ENCODE data around the gene GK. TPM values are rescaled to one million over a fixed set of nuclear protein-coding genes. Genes with fewer than 3 reads are reported as not detected.

GK gene
- total and polyA plus RNA-seq, 2 donors (not counting 1 experiment from before 2014, with no cell fraction given), result 4.8 to 10.2 TPM

DNA sequence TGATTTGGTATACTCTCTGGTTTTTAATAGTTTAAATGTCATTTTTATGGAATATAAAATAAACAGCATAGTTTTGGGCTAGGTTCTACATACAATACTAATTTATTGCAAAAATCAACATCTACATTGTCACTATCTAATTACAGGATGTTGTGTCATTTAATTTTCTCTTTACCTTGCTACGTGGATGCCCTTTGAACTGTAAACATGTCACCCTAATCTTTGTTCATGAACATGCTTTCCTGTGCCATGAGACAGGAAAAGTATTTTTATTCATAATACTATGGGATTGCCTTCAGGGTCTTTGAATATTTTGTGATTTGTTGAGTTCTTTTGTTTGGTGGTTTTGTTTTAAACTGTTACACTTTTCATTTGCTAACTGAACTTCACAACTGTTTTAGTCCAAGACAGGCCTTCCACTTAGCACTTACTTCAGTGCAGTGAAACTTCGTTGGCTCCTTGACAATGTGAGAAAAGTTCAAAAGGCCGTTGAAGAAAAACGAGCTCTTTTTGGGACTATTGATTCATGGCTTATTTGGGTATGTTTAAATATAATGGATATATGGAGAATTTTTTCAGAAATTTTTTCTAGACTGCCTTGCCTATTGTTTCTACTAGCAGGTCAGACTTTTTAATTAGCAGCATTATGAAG lies 40.9 kb downstream of the GK start:
- Histone ChIP-seq H3K9ac (ENCODE audit: low read length) (no peak overlapping the region), H3K9me3 (ENCODE audit: control extremely low read depth in 1 of 3, control insufficient read depth in 2 of 3, insufficient read depth in 1 of 3, low read length in 2 of 3) (no peaks in the 10 kb centered on the region), H3K4me1 (ENCODE audit: control insufficient read depth in 2 of 2, insufficient read depth in 2 of 2, low read length in 2 of 2) (no peaks in the 10 kb centered on the region), H3K36me3 (replicated peaks in 1 of 2; ENCODE audit: control extremely low read depth in 1 of 2, control insufficient read depth in 1 of 2, extremely low read depth in 1 of 2, insufficient read depth in 2 of 2, low read length in 1 of 2) (no peaks in the 10 kb centered on the region), H3K4me3 (ENCODE audit: control extremely low read depth in 1 of 5, extremely low read depth in 1 of 5, insufficient read depth in 1 of 5, low read depth in 2 of 5, low read length in 4 of 5) (no peak overlapping the region), H3K79me2 (ENCODE audit: control insufficient read depth, insufficient read depth, low read length) (no peaks in the 10 kb centered on the region), H4K20me1 (ENCODE audit: control insufficient read depth, insufficient read depth, low read length, poor library complexity, severe bottlenecking) (no peaks in the 10 kb centered on the region), H3K4me2 (replicated peaks; ENCODE audit: low read depth, low read length, poor library complexity, severe bottlenecking) (no peak overlapping the region), H3K27ac (ENCODE audit: low read length in 2 of 2) (no peak overlapping the region), H2AFZ (ENCODE audit: insufficient read depth, low read depth, low read length, poor library complexity, severe bottlenecking) (no peak overlapping the region), H3K27me3 (replicated peaks in 1 of 4; ENCODE audit: control extremely low read depth in 1 of 4, control insufficient read depth in 3 of 4, insufficient read depth in 4 of 4, low read length in 3 of 4) (no peaks in the 10 kb centered on the region)
- no peak overlapping the region for H3K4me3 Mint-ChIP-seq
- H3K27ac Mint-ChIP-seq, result no peak overlapping the region
- intact Hi-C loops (cut with micrococcal nuclease), result no loop called here
- no peak for TF ChIP-seq EZH2 (IDR thresholded peaks at IDR 0.05; ENCODE audit: borderline replicate concordance, insufficient read depth, low read depth, low read length, poor library complexity, severe bottlenecking)
- TF ChIP-seq, protein P1, sequence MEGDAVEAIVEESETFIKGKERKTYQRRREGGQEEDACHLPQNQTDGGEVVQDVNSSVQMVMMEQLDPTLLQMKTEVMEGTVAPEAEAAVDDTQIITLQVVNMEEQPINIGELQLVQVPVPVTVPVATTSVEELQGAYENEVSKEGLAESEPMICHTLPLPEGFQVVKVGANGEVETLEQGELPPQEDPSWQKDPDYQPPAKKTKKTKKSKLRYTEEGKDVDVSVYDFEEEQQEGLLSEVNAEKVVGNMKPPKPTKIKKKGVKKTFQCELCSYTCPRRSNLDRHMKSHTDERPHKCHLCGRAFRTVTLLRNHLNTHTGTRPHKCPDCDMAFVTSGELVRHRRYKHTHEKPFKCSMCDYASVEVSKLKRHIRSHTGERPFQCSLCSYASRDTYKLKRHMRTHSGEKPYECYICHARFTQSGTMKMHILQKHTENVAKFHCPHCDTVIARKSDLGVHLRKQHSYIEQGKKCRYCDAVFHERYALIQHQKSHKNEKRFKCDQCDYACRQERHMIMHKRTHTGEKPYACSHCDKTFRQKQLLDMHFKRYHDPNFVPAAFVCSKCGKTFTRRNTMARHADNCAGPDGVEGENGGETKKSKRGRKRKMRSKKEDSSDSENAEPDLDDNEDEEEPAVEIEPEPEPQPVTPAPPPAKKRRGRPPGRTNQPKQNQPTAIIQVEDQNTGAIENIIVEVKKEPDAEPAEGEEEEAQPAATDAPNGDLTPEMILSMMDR (IDR thresholded peaks at IDR 0.05), result no peak
- H3K27me3 Mint-ChIP-seq, result no peaks in the 10 kb centered on the region
- ChIA-PET CTCF (no interaction called here), POLR2A (no interaction called here)
- H3K9me3 Mint-ChIP-seq (ENCODE audit: insufficient read depth), result no peaks in the 10 kb centered on the region
- no CpG with 5 or more reads among the region's 4 CpGs for WGBS (ENCODE audit: insufficient coverage)
- DNase-seq (no peak), ATAC-seq (ENCODE audit: low read depth) (no peak)
- H3K4me1 Mint-ChIP-seq, result no peaks in the 10 kb centered on the region

DNA sequence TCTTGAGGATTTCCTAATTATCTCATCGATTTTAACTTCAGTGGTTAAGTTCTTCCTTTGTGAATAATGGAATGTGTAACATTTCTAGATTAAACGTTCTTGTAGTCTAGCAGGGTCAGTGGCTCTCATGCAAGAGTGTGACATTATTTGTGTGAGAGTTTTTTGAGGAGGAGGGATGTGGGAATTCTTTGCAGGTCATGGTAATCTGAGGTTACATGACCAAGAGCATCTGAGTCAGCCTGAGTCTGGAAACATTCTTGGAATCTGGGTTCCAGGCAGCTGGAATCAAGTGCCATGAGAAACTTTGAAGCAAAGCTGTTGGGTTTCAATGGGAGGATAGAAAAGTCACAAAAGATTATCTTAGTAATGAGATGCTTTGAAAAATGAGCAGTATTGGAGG lies 49.5 kb downstream of the GK start:
- Histone ChIP-seq H3K4me2 (replicated peaks; ENCODE audit: low read depth, low read length, poor library complexity, severe bottlenecking) (no peak overlapping the region), H3K9ac (ENCODE audit: low read length) (no peak overlapping the region), H3K27ac (ENCODE audit: low read length in 2 of 2) (no peak overlapping the region), H3K27me3 (replicated peaks in 1 of 4; ENCODE audit: control extremely low read depth in 1 of 4, control insufficient read depth in 3 of 4, insufficient read depth in 4 of 4, low read length in 3 of 4) (no peaks in the 10 kb centered on the region), H3K9me3 (ENCODE audit: control extremely low read depth in 1 of 3, control insufficient read depth in 2 of 3, insufficient read depth in 1 of 3, low read length in 2 of 3) (no peaks in the 10 kb centered on the region), H3K79me2 (ENCODE audit: control insufficient read depth, insufficient read depth, low read length) (no peaks in the 10 kb centered on the region), H4K20me1 (ENCODE audit: control insufficient read depth, insufficient read depth, low read length, poor library complexity, severe bottlenecking) (no peaks in the 10 kb centered on the region), H3K36me3 (replicated peaks in 1 of 2; ENCODE audit: control extremely low read depth in 1 of 2, control insufficient read depth in 1 of 2, extremely low read depth in 1 of 2, insufficient read depth in 2 of 2, low read length in 1 of 2) (no peaks in the 10 kb centered on the region), H3K4me3 (ENCODE audit: control extremely low read depth in 1 of 5, extremely low read depth in 1 of 5, insufficient read depth in 1 of 5, low read depth in 2 of 5, low read length in 4 of 5) (no peak overlapping the region), H2AFZ (ENCODE audit: insufficient read depth, low read depth, low read length, poor library complexity, severe bottlenecking) (no peak overlapping the region), H3K4me1 (ENCODE audit: control insufficient read depth in 2 of 2, insufficient read depth in 2 of 2, low read length in 2 of 2) (no peaks in the 10 kb centered on the region)
- no peak overlapping the region for H3K4me3 Mint-ChIP-seq
- ATAC-seq (ENCODE audit: low read depth) (no peak), DNase-seq (no peak)
- no peaks in the 10 kb centered on the region for H3K9me3 Mint-ChIP-seq (ENCODE audit: insufficient read depth)
- no peaks in the 10 kb centered on the region for H3K27me3 Mint-ChIP-seq
- H3K27ac Mint-ChIP-seq, result no peak overlapping the region
- ChIA-PET CTCF (no interaction called here), POLR2A (no interaction called here)
- intact Hi-C loops (cut with micrococcal nuclease), result no loop called here
- 100% methylated on average over 1 of the region's 2 CpGs for whole genome bisulfite sequencing (ENCODE audit: insufficient coverage)
- no peak for TF ChIP-seq EZH2 (IDR thresholded peaks at IDR 0.05; ENCODE audit: borderline replicate concordance, insufficient read depth, low read depth, low read length, poor library complexity, severe bottlenecking)
- TF ChIP-seq, protein P1 (IDR thresholded peaks at IDR 0.05), result no peak
- no peaks in the 10 kb centered on the region for H3K4me1 Mint-ChIP-seq

Measured in B cell (primary cell).